Measurements from ENCODE around the gene TPSAB1. TPM values are rescaled to one million over a fixed set of nuclear protein-coding genes. Genes with fewer than 3 reads are reported as not detected.
"Not testable (repeated sequence)": the region's sequence is repeated elsewhere in the genome, so short reads cannot be mapped to it uniquely, and the experiment has no call there.

Gene TPSAB1
- total RNA-seq, 1 experiment from 2014 or later: not detected

GRCh38 chr16:1256296-1256873 lies 15.9 kb downstream of the TPSAB1 start:
- H3K27me3 Mint-ChIP-seq (ENCODE audit: insufficient read depth, unreplicated experiment): peaks cover 31% of the 10 kb centered on the region

GRCh38 chr16:1256874-1257322 lies 16.4 kb downstream of the TPSAB1 start:
- DNase-seq (ENCODE audit: unreplicated experiment): no peak
- Mint-ChIP-seq H3K4me1 (ENCODE audit: insufficient read depth, unreplicated experiment) (no peaks in the 10 kb centered on the region), H3K36me3 (ENCODE audit: insufficient read depth, unreplicated experiment) (no peaks in the 10 kb centered on the region), H3K27me3 (ENCODE audit: insufficient read depth, unreplicated experiment) (peaks cover 36% of the 10 kb centered on the region), H3K9me3 (ENCODE audit: unreplicated experiment) (no peaks in the 10 kb centered on the region), H3K27ac (ENCODE audit: low read depth, unreplicated experiment) (no peak overlapping the region), H3K4me3 (ENCODE audit: unreplicated experiment) (no peak overlapping the region)
- intact Hi-C loops (cut with micrococcal nuclease): no loop called here
- ChIA-PET CTCF (no interaction called here), POLR2A (no interaction called here)
- no TSS peak for BruUV-seq (replicated peaks)
- no peak for TF ChIP-seq CTCF (IDR thresholded peaks at IDR 0.05; ENCODE audit: unreplicated experiment)

More at GRCh38 chr16:1256296-1256873, 15.9 kb downstream of the TPSAB1 start:
- BruUV-seq (replicated peaks); H3K27ac Mint-ChIP-seq (ENCODE audit: low read depth, unreplicated experiment); DNase-seq (ENCODE audit: unreplicated experiment); POLR2A ChIA-PET; H3K4me1 Mint-ChIP-seq (ENCODE audit: insufficient read depth, unreplicated experiment); H3K4me3 Mint-ChIP-seq (ENCODE audit: unreplicated experiment); CTCF ChIA-PET; H3K36me3 Mint-ChIP-seq (ENCODE audit: insufficient read depth, unreplicated experiment); intact Hi-C loops (cut with micrococcal nuclease); H3K9me3 Mint-ChIP-seq (ENCODE audit: unreplicated experiment): not testable (repeated sequence)

- Mint-ChIP-seq H3K27me3 (ENCODE audit: insufficient read depth, unreplicated experiment) (peaks cover 44% of the 10 kb centered on the region), H3K4me3 (ENCODE audit: unreplicated experiment) (no peak overlapping the region), H3K36me3 (ENCODE audit: insufficient read depth, unreplicated experiment) (no peaks in the 10 kb centered on the region), H3K9me3 (ENCODE audit: unreplicated experiment) (no peaks in the 10 kb centered on the region), H3K27ac (ENCODE audit: low read depth, unreplicated experiment) (no peak overlapping the region), H3K4me1 (ENCODE audit: insufficient read depth, unreplicated experiment) (no peaks in the 10 kb centered on the region)
- DNase-seq (ENCODE audit: unreplicated experiment): no peak
- no peak for TF ChIP-seq CTCF (IDR thresholded peaks at IDR 0.05; ENCODE audit: unreplicated experiment)
- intact Hi-C loops (cut with micrococcal nuclease): no loop called here
- BruUV-seq (replicated peaks): no TSS peak
- ChIA-PET POLR2A (no interaction called here), CTCF (interaction anchor here (0.6 kb wide), 1 partner anchor 294 kb away, joined by 3 read pairs; no protein-coding TSS in a partner anchor)
Measured at GRCh38 chr16:1257561-1258224, 17.2 kb downstream of the TPSAB1 start.

- no peak for TF ChIP-seq CTCF (IDR thresholded peaks at IDR 0.05; ENCODE audit: unreplicated experiment)
- Mint-ChIP-seq H3K4me1 (ENCODE audit: insufficient read depth, unreplicated experiment) (no peaks in the 10 kb centered on the region), H3K4me3 (ENCODE audit: unreplicated experiment) (no peak overlapping the region), H3K27me3 (ENCODE audit: insufficient read depth, unreplicated experiment) (peaks cover 47% of the 10 kb centered on the region), H3K9me3 (ENCODE audit: unreplicated experiment) (no peaks in the 10 kb centered on the region), H3K36me3 (ENCODE audit: insufficient read depth, unreplicated experiment) (no peaks in the 10 kb centered on the region), H3K27ac (ENCODE audit: low read depth, unreplicated experiment) (no peak overlapping the region)
- ChIA-PET CTCF (interaction anchor here (0.6 kb wide), 1 partner anchor 293 kb away, joined by 3 read pairs; no protein-coding TSS in a partner anchor), POLR2A (no interaction called here)
- intact Hi-C loops (cut with micrococcal nuclease): no loop called here
- no TSS peak for BruUV-seq (replicated peaks)
- no peak for DNase-seq (ENCODE audit: unreplicated experiment)
Measured at GRCh38 chr16:1258225-1258600, 17.7 kb downstream of the TPSAB1 start.

Measured in MCF 10A (cell line).